PFSK-1 (cell line): Measurements from ENCODE around the gene BTBD16.

Source experiments
- POLR2AphosphoS5 ChIP-seq: IDR thresholded peaks from 2 replicates; pipeline ENCODE4 v1.6.1; 2012; ENCODE audit warnings: low read depth, mild to moderate bottlenecking, control low read depth, low read length, moderate library complexity
- REST ChIP-seq, 2 experiments: IDR thresholded peaks; 2 replicates each; pipeline versions ENCODE4 v1.6.1 to v1.8.0; 2011 to 2012; ENCODE audit warnings: low read depth in 2 of 2, low read length in 2 of 2, control low read depth in 1 of 2, inconsistent platforms in 1 of 2, mild to moderate bottlenecking in 1 of 2, moderate library complexity in 1 of 2; ENCODE audit not compliant: insufficient read depth in 1 of 2
- TAF1 ChIP-seq: IDR thresholded peaks from 2 replicates; pipeline ENCODE4 v1.6.1; 2012; ENCODE audit warnings: low read length, control low read depth, borderline replicate concordance; ENCODE audit not compliant: insufficient read depth

- TF ChIP-seq TAF1 (no peak), POLR2AphosphoS5 (no peak), REST (IDR thresholded peaks at IDR 0.05; ENCODE audit: insufficient read depth in 1 of 2, low read depth in 2 of 2, low read length in 2 of 2) (no peak)
Measured at GRCh38 chr10:122326385-122326784, 55.3 kb downstream of the BTBD16 start.
